ELF-1 (cell line): ENCODE results near the gene CKS1B.
"Not testable (repeated sequence)": the region's sequence is repeated elsewhere in the genome, so short reads cannot be mapped to it uniquely, and the experiment has no call there.

Source experiments
- DNase-seq: peaks from one replicate; pipeline ENCODE4 v3.0.0-alpha.2; 2016; ENCODE audit warnings: low read depth, low spot score

The CKS1B gene

GRCh38 chr1:154987326-154987725, 12.8 kb downstream of the CKS1B start:
- no peak for DNase-seq

GRCh38 chr1:154988058-154988954, 13.8 kb downstream of the CKS1B start:
- no peak for DNase-seq

GRCh38 chr1:154989195-154989860, 14.8 kb downstream of the CKS1B start:
- no peak for DNase-seq

DNA sequence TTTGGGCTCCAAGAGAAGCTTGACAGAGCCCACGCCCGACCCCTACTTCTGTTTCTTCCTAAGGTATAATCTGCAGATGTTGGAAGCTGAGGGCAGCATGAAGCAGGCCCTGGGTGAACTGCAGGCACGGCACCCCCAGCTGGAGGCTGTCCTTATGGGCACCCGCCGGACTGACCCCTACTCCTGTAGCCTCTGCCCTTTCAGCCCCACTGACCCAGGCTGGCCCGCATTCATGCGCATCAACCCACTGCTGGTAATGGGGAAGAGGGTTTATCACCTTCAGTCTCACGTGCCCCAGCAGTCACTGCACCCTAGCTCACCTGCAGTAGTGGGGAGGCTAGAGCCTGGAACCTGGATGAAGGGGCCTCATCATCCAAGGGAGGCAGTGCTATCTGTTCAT, 15.8 kb downstream of the CKS1B start:
- DNase-seq = no peak

DNA sequence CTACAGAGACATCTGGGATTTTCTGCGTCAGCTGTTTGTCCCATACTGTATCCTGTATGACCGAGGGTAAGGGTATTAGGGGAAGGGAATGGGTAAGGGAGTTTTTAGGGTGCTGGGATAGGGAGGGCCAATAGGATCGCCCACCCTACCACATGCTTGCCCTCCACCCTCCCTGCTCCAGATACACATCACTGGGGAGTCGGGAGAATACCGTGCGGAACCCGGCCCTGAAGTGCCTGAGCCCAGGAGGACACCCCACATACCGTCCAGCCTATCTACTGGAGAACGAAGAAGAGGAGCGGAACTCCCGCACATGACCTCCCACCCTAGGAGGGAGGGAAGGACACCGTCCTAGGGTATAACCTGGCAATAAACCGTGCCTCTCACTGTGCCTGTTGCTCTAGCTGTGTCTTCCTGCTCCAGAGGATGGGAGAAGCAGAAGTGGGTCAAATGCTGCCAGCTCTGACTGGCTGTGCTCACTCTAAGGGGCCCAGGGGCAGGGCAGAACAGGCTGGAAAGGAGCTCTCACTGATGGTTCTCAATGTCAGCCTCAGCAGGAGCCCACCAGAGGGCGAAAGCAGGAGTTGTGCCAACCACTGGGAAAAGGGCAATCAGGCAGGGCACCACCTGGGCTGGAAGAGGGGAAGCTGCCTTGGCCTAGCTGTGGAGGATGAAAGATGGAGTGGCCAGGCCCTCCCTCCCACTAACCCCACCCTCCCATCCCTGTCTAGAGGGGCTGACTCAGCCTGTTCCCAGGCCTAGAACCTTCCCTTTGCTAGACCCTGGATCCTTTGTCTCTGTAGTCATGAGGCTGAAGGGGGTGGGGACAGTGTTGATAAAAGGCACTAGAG, 18.5 kb downstream of the CKS1B start:
- peak; percentile 52 for DNase-seq

- DNase-seq = no peak
Observed at GRCh38 chr1:154993572-154994268, 19.2 kb downstream of the CKS1B start, which contains the start of gene LENEP. LENEP (plus strand) TSS chr1:154993586; CDS start chr1:154993608, 22 bp downstream.

DNA sequence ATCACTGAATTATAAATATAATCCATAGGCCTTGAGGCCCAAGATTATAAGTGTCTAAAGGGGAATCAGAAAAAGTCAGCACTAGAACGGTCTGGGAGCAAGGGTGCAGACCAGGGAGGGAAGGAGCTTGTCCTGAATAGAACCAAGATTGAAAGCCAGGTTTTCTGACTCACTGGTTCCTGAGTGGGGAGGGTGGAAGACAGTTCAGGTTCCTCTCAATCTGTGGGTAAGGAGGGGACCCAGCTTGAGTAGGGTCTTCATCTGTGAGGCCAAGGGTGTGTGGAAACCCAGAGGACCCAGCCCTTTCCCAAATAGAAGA, 19.7 kb downstream of the CKS1B start:
- no peak for DNase-seq

GRCh38 chr1:154994591-154994990, 20.1 kb downstream of the CKS1B start:
- no peak for DNase-seq

DNA sequence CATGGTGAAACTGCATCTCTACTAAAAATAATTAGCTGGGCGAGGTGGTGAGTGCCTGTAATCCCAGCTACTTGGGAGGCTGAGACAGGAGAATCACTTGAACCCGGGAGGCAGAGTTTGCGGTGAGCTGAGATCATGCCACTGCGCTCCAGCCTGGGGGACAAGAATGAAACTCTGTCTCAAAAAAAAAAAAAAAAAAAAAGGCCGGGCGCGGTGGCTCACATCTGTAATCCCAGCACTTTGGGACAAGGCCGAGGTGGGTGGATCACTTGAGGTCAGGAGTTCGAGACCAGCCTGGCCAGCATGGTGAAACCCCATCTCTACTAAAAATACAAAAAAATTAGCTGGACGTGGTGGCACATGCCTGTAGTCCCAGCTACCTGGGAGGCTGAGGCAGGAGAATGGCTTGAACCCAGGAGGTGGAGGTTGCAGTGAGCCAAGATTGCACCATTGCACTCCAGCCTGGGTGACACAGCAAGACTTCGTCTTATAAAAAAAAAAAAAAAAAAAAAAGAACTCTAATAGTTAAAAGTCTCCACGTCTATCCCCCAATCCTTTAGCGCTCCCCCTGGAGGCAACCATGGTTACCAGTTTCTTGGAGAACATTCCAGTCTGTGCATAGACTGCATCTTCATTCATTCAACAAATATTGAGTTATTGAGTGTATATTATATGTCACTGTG, 21.0 kb downstream of the CKS1B start:
- DNase-seq = not testable (repeated sequence)

DNA sequence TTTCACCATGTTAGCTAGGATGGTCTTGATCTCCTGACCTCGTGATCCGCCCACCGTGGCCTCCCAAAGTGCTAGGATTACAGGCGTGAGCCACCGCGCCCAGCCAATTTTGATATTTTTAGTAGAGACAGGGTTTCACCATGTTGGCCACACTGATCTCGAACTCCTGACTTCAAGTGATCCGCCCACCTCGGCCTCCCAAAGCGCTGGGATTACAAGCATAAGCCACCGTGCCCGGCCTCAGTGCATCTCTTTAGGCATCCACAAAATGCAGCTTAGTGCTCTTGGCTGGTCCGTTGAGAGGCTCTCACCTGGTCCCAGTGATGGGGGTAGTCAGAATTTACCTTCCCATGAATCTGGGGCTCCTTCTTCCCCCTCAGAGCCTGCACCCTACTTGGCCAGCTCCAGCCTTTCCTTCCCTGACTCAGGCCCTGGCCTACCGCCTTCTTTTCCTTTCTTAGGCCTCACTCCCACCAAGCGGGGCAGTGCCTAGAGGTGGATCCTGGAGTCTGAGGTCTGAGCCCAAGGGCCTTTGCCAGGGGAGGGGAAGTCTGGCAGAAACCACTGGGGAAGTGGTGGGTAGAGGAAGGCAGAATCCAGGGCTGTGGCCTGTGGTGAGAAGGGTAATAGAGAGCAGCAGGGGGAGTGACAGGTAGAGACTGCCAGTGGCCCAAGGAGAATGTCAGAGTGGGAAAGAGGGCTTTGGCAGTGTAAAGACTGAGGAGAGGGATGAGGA, 22.7 kb downstream of the CKS1B start:
- DNase-seq = no peak

- no peak for DNase-seq
Observed at GRCh38 chr1:154998201-154998780, 23.8 kb downstream of the CKS1B start.

GRCh38 chr1:154998818-154999570, 24.5 kb downstream of the CKS1B start:
- peak; percentile 94 for DNase-seq

GRCh38 chr1:154999571-155000410, 25.3 kb downstream of the CKS1B start:
- peak; percentile 83 for DNase-seq

DNA sequence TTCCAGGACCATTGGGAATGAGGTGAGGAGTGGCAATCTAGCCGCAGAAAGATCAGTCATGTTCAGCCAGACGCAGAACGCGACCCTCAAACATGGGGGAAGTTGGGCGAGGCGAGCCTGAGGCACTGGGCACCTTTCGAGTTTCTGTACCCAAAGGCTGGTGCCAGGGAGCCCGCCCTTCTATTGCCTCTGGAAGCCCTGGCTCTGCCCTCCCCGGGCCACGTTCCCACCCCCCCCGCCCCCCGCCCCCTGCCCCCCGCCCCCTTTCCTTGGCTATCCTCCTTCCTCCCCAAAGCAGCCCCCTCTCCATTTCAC, 25.9 kb downstream of the CKS1B start:
- DNase-seq = peak; percentile 60

DNA sequence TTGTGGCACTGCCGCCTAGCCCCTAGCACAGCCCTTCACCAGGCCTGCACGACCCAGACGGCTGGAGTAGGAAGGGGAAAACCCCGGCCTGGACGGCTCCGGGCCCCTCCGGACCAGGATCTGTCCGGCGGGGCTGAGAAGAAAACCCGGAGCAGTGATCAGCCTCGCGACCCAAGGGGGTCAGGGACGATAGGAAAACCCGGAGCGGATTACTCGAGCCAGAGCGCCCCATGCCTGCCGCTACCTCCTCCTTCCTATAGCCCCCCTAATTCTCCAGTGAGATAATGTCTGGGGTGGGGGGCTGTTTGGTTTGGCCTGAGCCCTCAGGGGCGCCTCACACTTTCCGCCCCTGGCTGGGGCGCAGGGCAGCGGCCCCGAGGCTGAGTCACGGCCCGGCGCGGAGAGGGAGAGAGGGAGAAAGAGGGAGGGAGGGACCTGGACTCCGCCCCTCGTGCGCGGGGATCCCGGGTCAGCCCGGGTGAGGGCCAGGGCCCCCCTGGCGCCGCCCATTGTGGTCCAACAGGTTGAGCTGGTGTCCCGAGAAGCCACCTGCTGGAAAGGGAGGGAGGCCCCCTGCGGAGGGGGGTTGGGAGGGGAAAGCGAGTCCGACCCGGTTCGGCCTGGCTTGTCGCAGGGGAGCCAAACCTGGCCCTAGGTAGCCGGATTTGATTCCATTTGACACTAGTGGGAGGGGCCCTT, 26.4 kb downstream of the CKS1B start:
- DNase-seq = peak; percentile 97

DNA sequence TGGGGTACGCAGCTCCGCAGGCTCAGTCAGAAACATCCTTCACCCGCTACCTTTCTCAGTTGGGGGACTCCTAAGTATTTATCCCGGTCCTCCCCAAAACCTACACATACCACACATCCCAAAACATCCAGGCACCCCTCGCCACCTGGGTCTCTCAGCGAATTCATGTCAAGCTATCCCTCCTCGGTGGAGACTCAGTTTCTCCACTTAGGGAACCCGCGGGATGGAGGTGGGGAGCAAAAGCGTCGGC, 26.9 kb downstream of the CKS1B start:
- no peak for DNase-seq

- DNase-seq = peak; percentile 95
Observed at GRCh38 chr1:155001675-155002463, 27.4 kb downstream of the CKS1B start.
